Measurements from ENCODE around the gene PSMD1.

The PSMD1 gene

GRCh38 chr2:231168460-231169139, 111.9 kb downstream of the PSMD1 start:
- TF ChIP-seq CTCF (IDR thresholded peaks at IDR 0.05; ENCODE audit: low read depth, low read length, poor library complexity, severe bottlenecking) (no peak), EZH2phosphoT487 (IDR thresholded peaks at IDR 0.05; ENCODE audit: borderline replicate concordance, low read length) (no peak)
- H3K4me1 ChIP-seq (ENCODE audit: control insufficient read depth, low read length) = peaks cover 28% of the 10 kb centered on the region
- H3K27ac ChIP-seq (ENCODE audit: low read depth, low read length) = no peak overlapping the region
- no peak overlapping the region for H3K4me2 ChIP-seq (ENCODE audit: low read length)
- H3K9me2 ChIP-seq (replicated peaks; ENCODE audit: control insufficient read depth, low read length) = no peaks in the 10 kb centered on the region
- no peaks in the 10 kb centered on the region; the same call in 1 of the 2 replicates for H3F3A ChIP-seq (ENCODE audit: control insufficient read depth, insufficient read depth)
- no peaks in the 10 kb centered on the region for H3K9me3 ChIP-seq (ENCODE audit: control insufficient read depth, insufficient read depth, low read length)
- no peaks in the 10 kb centered on the region for H3K79me2 ChIP-seq (ENCODE audit: control insufficient read depth, low read length)
- no peak overlapping the region for H3K4me3 ChIP-seq (ENCODE audit: low read length)
- H3K36me3 ChIP-seq (ENCODE audit: control insufficient read depth, low read length) = peaks cover 84% of the 10 kb centered on the region
- H4K20me1 ChIP-seq (ENCODE audit: control insufficient read depth, insufficient read depth, low read depth, low read length) = no peaks in the 10 kb centered on the region
- H3K27me3 ChIP-seq (ENCODE audit: control insufficient read depth, low read length) = no peaks in the 10 kb centered on the region

GRCh38 chr2:231169488-231169887, 112.8 kb downstream of the PSMD1 start:
- Histone ChIP-seq H3K9me2 (replicated peaks; ENCODE audit: control insufficient read depth, low read length) (no peaks in the 10 kb centered on the region), H3K27me3 (ENCODE audit: control insufficient read depth, low read length) (no peaks in the 10 kb centered on the region), H3K27ac (ENCODE audit: low read depth, low read length) (no peak overlapping the region), H3K79me2 (ENCODE audit: control insufficient read depth, low read length) (no peaks in the 10 kb centered on the region), H3K36me3 (ENCODE audit: control insufficient read depth, low read length) (peaks cover 80% of the 10 kb centered on the region), H3K4me3 (ENCODE audit: low read length) (no peak overlapping the region), H3K4me2 (ENCODE audit: low read length) (no peak overlapping the region), H3K4me1 (ENCODE audit: control insufficient read depth, low read length) (peaks cover 28% of the 10 kb centered on the region), H3F3A (ENCODE audit: control insufficient read depth, insufficient read depth) (no peaks in the 10 kb centered on the region; the same call in 1 of the 2 replicates), H3K9me3 (ENCODE audit: control insufficient read depth, insufficient read depth, low read length) (no peaks in the 10 kb centered on the region), H4K20me1 (ENCODE audit: control insufficient read depth, insufficient read depth, low read depth, low read length) (no peaks in the 10 kb centered on the region)
- TF ChIP-seq EZH2phosphoT487 (IDR thresholded peaks at IDR 0.05; ENCODE audit: borderline replicate concordance, low read length) (no peak), CTCF (IDR thresholded peaks at IDR 0.05; ENCODE audit: low read depth, low read length, poor library complexity, severe bottlenecking) (no peak)

GRCh38 chr2:231170055-231170454, 113.4 kb downstream of the PSMD1 start:
- peaks cover 82% of the 10 kb centered on the region for H3K36me3 ChIP-seq (ENCODE audit: control insufficient read depth, low read length)
- H3K27ac ChIP-seq (ENCODE audit: low read depth, low read length) = no peak overlapping the region

More at GRCh38 chr2:231170055-231170454, 113.4 kb downstream of the PSMD1 start:
- no peaks in the 10 kb centered on the region for H3K9me2 ChIP-seq (replicated peaks; ENCODE audit: control insufficient read depth, low read length)
- H3F3A ChIP-seq (ENCODE audit: control insufficient read depth, insufficient read depth) = no peaks in the 10 kb centered on the region; the same call in 1 of the 2 replicates
- no peaks in the 10 kb centered on the region for H3K79me2 ChIP-seq (ENCODE audit: control insufficient read depth, low read length)
- TF ChIP-seq EZH2phosphoT487 (IDR thresholded peaks at IDR 0.05; ENCODE audit: borderline replicate concordance, low read length) = no peak
- TF ChIP-seq CTCF (IDR thresholded peaks at IDR 0.05; ENCODE audit: low read depth, low read length, poor library complexity, severe bottlenecking) = no peak
- H3K9me3 ChIP-seq (ENCODE audit: control insufficient read depth, insufficient read depth, low read length) = no peaks in the 10 kb centered on the region
- H3K4me2 ChIP-seq (ENCODE audit: low read length) = no peak overlapping the region
- H4K20me1 ChIP-seq (ENCODE audit: control insufficient read depth, insufficient read depth, low read depth, low read length) = no peaks in the 10 kb centered on the region
- H3K4me1 ChIP-seq (ENCODE audit: control insufficient read depth, low read length) = peaks cover 28% of the 10 kb centered on the region
- H3K27me3 ChIP-seq (ENCODE audit: control insufficient read depth, low read length) = no peaks in the 10 kb centered on the region
- no peak overlapping the region for H3K4me3 ChIP-seq (ENCODE audit: low read length)
